Keratinocyte (primary cell): Measurements from ENCODE around the gene NR5A1.

ENCODE experiments used
- EZH2 ChIP-seq: IDR thresholded peaks from one replicate; pipeline ENCODE4 v1.6.1; 2012; ENCODE audit warnings: inconsistent platforms, mild to moderate bottlenecking, low read length, moderate library complexity
- TF ChIP-seq, protein P1 (sequence below), 3 experiments: IDR thresholded peaks in 1 of 3; conservative IDR thresholded peaks in 1 of 3; optimal IDR thresholded peaks in 1 of 3; 2 replicates in 2 of 3; 3 replicates in 1 of 3; pipeline versions ENCODE3 to v1.5.1; 2011; ENCODE audit warnings: low read length in 3 of 3, mild to moderate bottlenecking in 3 of 3, moderate library complexity in 2 of 3, control low read depth in 1 of 3, inconsistent platforms in 1 of 3; ENCODE audit not compliant: insufficient read depth in 2 of 3; ENCODE audit errors: extremely low read depth in 1 of 3

- TF ChIP-seq EZH2, result no peak
- TF ChIP-seq, protein P1, sequence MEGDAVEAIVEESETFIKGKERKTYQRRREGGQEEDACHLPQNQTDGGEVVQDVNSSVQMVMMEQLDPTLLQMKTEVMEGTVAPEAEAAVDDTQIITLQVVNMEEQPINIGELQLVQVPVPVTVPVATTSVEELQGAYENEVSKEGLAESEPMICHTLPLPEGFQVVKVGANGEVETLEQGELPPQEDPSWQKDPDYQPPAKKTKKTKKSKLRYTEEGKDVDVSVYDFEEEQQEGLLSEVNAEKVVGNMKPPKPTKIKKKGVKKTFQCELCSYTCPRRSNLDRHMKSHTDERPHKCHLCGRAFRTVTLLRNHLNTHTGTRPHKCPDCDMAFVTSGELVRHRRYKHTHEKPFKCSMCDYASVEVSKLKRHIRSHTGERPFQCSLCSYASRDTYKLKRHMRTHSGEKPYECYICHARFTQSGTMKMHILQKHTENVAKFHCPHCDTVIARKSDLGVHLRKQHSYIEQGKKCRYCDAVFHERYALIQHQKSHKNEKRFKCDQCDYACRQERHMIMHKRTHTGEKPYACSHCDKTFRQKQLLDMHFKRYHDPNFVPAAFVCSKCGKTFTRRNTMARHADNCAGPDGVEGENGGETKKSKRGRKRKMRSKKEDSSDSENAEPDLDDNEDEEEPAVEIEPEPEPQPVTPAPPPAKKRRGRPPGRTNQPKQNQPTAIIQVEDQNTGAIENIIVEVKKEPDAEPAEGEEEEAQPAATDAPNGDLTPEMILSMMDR (optimal IDR thresholded peaks at IDR 0.05 in 1 of 3, IDR thresholded peaks at IDR 0.05 in 1 of 3, conservative IDR thresholded peaks at IDR 0.05 in 1 of 3; ENCODE audit: extremely low read depth in 1 of 3, insufficient read depth in 2 of 3, low read length in 3 of 3), result no peak
Measured at GRCh38 chr9:124521142-124521541, 13.9 kb upstream of the NR5A1 start.
